Measurements from ENCODE around the gene SLC5A5.

Gene SLC5A5

GRCh38 chr19:17871878-17872250 lies at the start of gene SLC5A5:
Gene SLC5A5 (plus strand): TSS chr19:17871945. CDS start chr19:17872320, 375 bp downstream.
- DNase-seq (ENCODE audit: low spot score) = no peak

GRCh38 chr19:17824339-17824738 lies 47.4 kb upstream of the SLC5A5 start:
- no peak for DNase-seq (ENCODE audit: low spot score)

GRCh38 chr19:17826508-17827056 lies 45.2 kb upstream of the SLC5A5 start:
- no peak for DNase-seq (ENCODE audit: low spot score)

GRCh38 chr19:17829855-17830566 lies 41.7 kb upstream of the SLC5A5 start:
- DNase-seq (ENCODE audit: low spot score) = no peak

- DNase-seq (ENCODE audit: low spot score) = peak; percentile 66
These were observed 41.0 kb upstream of the SLC5A5 start for GRCh38 chr19:17830567-17831418.

GRCh38 chr19:17831419-17831888 lies 40.3 kb upstream of the SLC5A5 start:
- no peak for DNase-seq (ENCODE audit: low spot score)

- no peak for DNase-seq (ENCODE audit: low spot score)
These were observed 39.1 kb upstream of the SLC5A5 start for GRCh38 chr19:17832443-17833208.

- no peak for DNase-seq (ENCODE audit: low spot score)
These were observed 37.2 kb upstream of the SLC5A5 start for GRCh38 chr19:17834350-17835181.

GRCh38 chr19:17835182-17836006 lies 36.4 kb upstream of the SLC5A5 start:
- no peak for DNase-seq (ENCODE audit: low spot score)

- DNase-seq (ENCODE audit: low spot score) = no peak
These were observed 35.2 kb upstream of the SLC5A5 start for GRCh38 chr19:17836530-17836929.

GRCh38 chr19:17837972-17838371 lies 33.8 kb upstream of the SLC5A5 start:
- DNase-seq (ENCODE audit: low spot score) = no peak

- DNase-seq (ENCODE audit: low spot score) = no peak
These were observed 31.7 kb upstream of the SLC5A5 start for GRCh38 chr19:17840019-17840418.

GRCh38 chr19:17841371-17841809 lies 30.4 kb upstream of the SLC5A5 start:
- no peak for DNase-seq (ENCODE audit: low spot score)

GRCh38 chr19:17841810-17842662 lies 29.7 kb upstream of the SLC5A5 start:
- no peak for DNase-seq (ENCODE audit: low spot score)

- DNase-seq (ENCODE audit: low spot score) = no peak
These were observed 29.0 kb upstream of the SLC5A5 start for GRCh38 chr19:17842663-17843291.

- no peak for DNase-seq (ENCODE audit: low spot score)
These were observed 28.4 kb upstream of the SLC5A5 start for GRCh38 chr19:17843292-17843827.

GRCh38 chr19:17843908-17844490 lies 27.7 kb upstream of the SLC5A5 start:
- no peak for DNase-seq (ENCODE audit: low spot score)

GRCh38 chr19:17846146-17846545 lies 25.6 kb upstream of the SLC5A5 start:
- DNase-seq (ENCODE audit: low spot score) = no peak

All from HuH-7 (cell line).